Stomach (tissue), 9 donors: ENCODE data around the gene WNT3A. TPM values are rescaled to one million over a fixed set of nuclear protein-coding genes. Genes with fewer than 3 reads are reported as not detected.
"Not testable (repeated sequence)": the region's sequence is repeated elsewhere in the genome, so short reads cannot be mapped to it uniquely, and the experiment has no call there.

Experiments used
- DNase-seq, 2 donors: peaks; one replicate each; pipeline versions ENCODE4 v3.0.0 to v3.0.0-alpha.2; 2013 to 2019
- H3K27ac ChIP-seq, 5 donors: fragments of 200-600 bp in 4 of 5; sonication (generic) in 4 of 5; one replicate each; pipeline ENCODE4 v1.5.1; 2013 to 2019; ENCODE audit warnings: mild to moderate bottlenecking in 1 of 5, moderate library complexity in 1 of 5
- H3K27me3 ChIP-seq, 3 donors: fragments of 200-600 bp; sonication (generic); one replicate each; pipeline ENCODE4 v1.5.1; 2017 to 2019; ENCODE audit warnings: mixed run types in 1 of 3
- H3K36me3 ChIP-seq, 4 donors: fragments of 200-600 bp; sonication (generic); 1 replicate in 3 of 4; 2 replicates in 1 of 4; pipeline ENCODE4 v1.5.1; 2016 to 2019
- H3K4me1 ChIP-seq, 4 donors: fragments of 200-600 bp; sonication (generic); one replicate each; pipeline ENCODE4 v1.5.1; 2016 to 2019
- H3K4me3 ChIP-seq, 4 donors: fragments of 200-600 bp; sonication (generic) in 3 of 4; one replicate each; pipeline ENCODE4 v1.5.1; 2016 to 2019; ENCODE audit warnings: mild to moderate bottlenecking in 1 of 4
- H3K9me3 ChIP-seq, 4 donors: fragments of 200-600 bp; sonication (generic); one replicate each; pipeline ENCODE4 v1.5.1; 2016 to 2019
- POLR2A ChIP-seq, 4 donors: fragments of 450-650 bp; IDR thresholded peaks; one replicate each; pipeline ENCODE4 v1.6.1; 2016; ENCODE audit warnings: antibody characterized with exemption in 4 of 4, control low read depth in 2 of 4, mild to moderate bottlenecking in 1 of 4, moderate library complexity in 1 of 4
- POLR2AphosphoS5 ChIP-seq, 3 donors: sonication (generic); formaldehyde crosslinking; IDR thresholded peaks; one replicate each; pipeline ENCODE4 v1.6.1; 2016; ENCODE audit warnings: antibody characterized with exemption in 3 of 3
- WGBS, 5 donors: extraction: QIAGEN DNeasy Blood & Tissue Kit in 3 of 5; methylation state at CpG; one replicate each; pipeline versions ENCODE4 v1.1.5 to v1.1.7; 2013 to 2018; 5-methylcytosine and 5-hydroxymethylcytosine counted together
- intact Hi-C: fragments of 100-400 bp; cut with DNase I; formaldehyde crosslinking; loops from one replicate; pipeline ENCODE4 v1.15.1; 2023; ENCODE audit warnings: low total_unique reads
- polyA plus RNA-seq, 3 donors: library from polyadenylated mRNA; stranded (reverse); fragments of 200-250 nt; gene quantifications; one replicate each; pipeline ENCODE4 v1.2.3, GENCODE V29; 2013
- total RNA-seq, 5 donors: library from RNA; depleted of rRNA; stranded (reverse); fragments of >200 nt; gene quantifications; one replicate each; pipeline versions ENCODE4 v1.1.0 to v1.2.3, GENCODE V29; 2014 to 2016
- TF ChIP-seq, protein P1 (sequence below), 7 experiments: fragments of 450-650 bp in 4 of 7; fragments of 200-600 bp in 3 of 7; sonication (generic) in 3 of 7; IDR thresholded peaks; one replicate each; pipeline ENCODE4 v1.5.1; 2016 to 2019; ENCODE audit warnings: antibody characterized with exemption in 7 of 7, control low read depth in 2 of 7, mild to moderate bottlenecking in 1 of 7
- donor health status: healthy with polysubstance abuse.
- donor health status: Bipolar disorder and iron deficiency.
- donor health status: healthy.

The WNT3A gene
- total and polyA plus RNA-seq, 8 donors = 0.31 to 0.90 TPM; not detected in 6

DNA sequence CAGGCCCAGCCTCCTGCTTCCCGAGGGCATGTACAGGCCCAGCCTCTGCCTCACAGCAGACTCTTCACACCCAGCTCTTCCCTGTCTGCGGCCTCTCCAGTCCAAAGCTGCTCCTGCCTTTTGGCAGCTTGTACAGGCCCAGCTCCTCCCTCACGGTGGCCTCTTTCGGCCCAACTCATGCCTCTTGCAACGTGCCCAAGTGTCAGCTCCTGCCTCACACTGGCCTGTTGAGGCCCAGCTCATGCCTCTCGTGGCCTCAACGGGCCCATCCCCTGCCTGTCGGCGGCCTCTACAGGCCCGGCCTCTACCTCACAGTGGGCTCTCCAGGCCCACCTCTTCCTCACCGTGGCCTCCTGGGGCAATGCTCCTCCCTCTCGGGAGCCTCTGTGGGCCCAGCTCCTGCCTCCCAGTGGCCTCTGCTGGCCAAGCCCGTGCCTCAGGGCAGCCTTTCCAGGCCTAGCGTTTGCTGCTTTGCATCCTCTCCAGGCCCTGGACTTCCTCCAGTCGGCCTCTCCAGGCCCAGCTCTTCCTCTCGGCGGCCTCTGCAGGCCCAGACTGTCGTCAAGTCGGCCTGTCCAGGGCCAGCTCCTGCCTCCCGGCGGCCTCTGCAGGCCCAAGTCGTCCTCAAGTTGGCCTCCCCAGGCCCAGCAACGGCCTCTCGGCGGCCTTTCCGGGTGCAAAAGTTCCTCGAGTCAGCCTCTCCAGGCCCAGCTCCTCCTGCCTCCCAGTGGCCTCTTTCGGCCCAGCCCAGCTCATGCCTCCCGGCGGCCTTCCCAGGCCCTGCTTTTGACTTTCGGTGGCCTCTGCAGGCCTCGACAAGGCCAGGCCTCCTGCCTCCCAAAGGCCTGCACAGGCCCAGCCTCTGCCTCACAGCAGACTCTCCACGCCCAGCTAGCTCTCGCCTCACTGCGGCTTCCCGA lies 36.5 kb upstream of the WNT3A start:
- H3K9me3 ChIP-seq, H3K4me1 ChIP-seq, H3K36me3 ChIP-seq, DNase-seq, H3K27me3 ChIP-seq, intact Hi-C loops, H3K27ac ChIP-seq, H3K4me3 ChIP-seq: not testable (repeated sequence)
- 90 to 92% (median 90%) methylated on average over 33 to 36 of the region's 36 CpGs for WGBS, 5 donors

DNA sequence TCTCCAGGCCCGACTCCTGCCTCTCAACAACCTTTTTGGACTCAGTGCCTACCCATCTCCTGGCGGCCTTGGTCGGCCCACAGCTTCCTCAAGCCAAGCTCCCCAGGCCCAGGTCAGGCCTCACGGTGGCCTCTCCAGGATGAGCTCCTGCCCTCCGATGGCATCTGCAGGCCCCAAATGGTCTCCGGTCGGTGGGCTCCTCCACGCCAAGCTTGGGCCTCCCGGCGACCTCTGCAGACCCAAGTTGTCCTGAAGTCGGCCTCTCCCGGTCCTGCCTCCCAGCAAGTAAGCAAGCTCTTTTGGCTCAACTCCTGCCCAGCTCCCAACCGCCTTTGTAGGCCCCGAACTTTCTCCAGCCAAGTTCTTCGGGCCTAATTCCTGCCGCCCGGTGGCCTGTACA lies 35.6 kb upstream of the WNT3A start:
- H3K36me3 ChIP-seq, H3K4me1 ChIP-seq, H3K9me3 ChIP-seq, H3K27me3 ChIP-seq, H3K27ac ChIP-seq, H3K4me3 ChIP-seq, DNase-seq, intact Hi-C loops: not testable (repeated sequence)
- WGBS, 5 donors = 95 to 100% (median 98%) methylated on average over 5 to 12 of the region's 17 CpGs

DNA sequence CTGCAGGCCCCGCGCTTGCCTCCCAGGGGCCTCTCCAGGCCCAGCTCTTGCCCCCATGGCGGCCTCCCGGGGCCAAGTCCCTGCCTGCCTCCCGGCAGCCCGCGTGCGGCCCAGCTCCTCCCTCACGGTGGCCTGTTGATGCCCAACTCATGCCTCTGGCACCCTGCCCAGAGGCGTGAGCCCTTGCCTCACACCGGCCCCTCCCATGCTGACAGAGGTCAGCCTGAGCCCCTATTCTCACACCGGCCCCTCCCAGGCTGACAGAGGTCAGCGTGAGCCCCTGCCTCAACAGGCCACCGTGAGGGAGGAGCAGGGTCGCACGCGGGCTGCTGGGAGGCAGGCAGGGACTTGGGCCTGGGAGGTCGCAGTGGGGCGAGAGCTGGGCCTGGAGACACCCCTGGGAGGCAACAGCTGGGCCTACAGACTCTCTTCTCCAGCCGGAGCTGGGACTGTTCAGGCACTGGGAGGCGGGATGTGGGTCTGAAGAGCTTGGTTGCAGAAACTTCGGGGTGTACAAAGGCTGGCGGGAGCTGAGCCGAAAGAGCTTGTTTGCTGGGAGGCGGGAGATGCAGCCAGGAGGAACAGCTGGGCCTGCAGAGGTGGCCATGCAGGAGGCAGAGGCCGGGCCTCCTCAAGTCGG lies 35.0 kb upstream of the WNT3A start:
- H3K27ac ChIP-seq, intact Hi-C loops, H3K4me3 ChIP-seq, H3K4me1 ChIP-seq, H3K9me3 ChIP-seq, H3K36me3 ChIP-seq, DNase-seq, H3K27me3 ChIP-seq: not testable (repeated sequence)
- 72 to 92% (median 85%) methylated on average over 16 to 22 of the region's 27 CpGs for WGBS, 5 donors

DNA sequence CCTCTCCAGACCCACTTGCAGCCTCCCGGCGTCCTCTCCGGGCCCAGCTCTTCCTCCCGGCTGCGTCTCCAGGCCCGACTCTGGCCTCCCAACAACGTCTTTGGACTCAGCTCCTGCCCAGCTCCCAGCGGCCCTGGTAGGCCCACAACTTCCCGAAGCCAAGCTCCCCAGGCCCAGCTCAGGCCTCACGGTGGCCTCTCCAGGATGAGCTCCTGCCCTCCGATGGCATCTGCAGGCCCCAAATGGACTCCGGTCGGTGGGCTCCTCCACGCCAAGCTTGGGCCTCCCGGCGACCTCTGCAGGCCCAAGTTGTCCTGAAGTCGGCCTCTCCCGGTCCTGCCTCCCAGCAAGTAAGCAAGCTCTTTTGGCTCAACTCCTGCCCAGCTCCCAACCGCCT lies 34.5 kb upstream of the WNT3A start:
- H3K36me3 ChIP-seq, H3K27ac ChIP-seq, H3K4me3 ChIP-seq, intact Hi-C loops, H3K27me3 ChIP-seq, H3K4me1 ChIP-seq, DNase-seq, H3K9me3 ChIP-seq: not testable (repeated sequence)
- 86 to 100% (median 93%) methylated on average over 4 to 15 of the region's 19 CpGs for WGBS, 5 donors

DNA sequence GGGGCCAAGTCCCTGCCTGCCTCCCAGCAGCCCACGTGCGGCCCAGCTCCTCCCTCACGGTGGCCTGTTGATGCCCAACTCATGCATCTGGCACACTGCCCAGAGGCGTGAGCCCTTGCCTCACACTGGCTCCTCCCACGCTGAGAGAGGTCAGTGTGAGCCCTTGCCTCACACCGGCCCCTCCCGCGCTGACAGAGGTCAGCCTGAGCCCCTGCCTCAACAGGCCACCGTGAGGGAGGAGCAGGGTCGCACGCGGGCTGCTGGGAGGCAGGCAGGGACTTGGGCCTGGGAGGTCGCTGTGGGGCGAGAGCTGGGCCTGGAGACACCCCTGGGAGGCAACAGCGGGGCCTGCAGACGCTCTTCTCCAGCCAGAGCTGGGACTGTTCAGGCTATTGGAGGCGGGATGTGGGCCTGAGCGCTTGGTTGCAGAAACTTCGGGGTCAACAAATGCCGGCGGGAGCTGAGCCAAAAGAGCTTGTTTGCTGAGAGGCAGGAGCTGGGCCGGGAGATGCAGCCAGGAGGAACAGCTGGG lies 33.9 kb upstream of the WNT3A start:
- 68 to 87% (median 74%) methylated on average over 9 to 22 of the region's 22 CpGs for WGBS, 5 donors
- H3K27ac ChIP-seq, H3K27me3 ChIP-seq, intact Hi-C loops, H3K36me3 ChIP-seq, H3K9me3 ChIP-seq, H3K4me1 ChIP-seq, H3K4me3 ChIP-seq: not testable (repeated sequence)
- peak; percentile 42 to 78 for DNase-seq

DNA sequence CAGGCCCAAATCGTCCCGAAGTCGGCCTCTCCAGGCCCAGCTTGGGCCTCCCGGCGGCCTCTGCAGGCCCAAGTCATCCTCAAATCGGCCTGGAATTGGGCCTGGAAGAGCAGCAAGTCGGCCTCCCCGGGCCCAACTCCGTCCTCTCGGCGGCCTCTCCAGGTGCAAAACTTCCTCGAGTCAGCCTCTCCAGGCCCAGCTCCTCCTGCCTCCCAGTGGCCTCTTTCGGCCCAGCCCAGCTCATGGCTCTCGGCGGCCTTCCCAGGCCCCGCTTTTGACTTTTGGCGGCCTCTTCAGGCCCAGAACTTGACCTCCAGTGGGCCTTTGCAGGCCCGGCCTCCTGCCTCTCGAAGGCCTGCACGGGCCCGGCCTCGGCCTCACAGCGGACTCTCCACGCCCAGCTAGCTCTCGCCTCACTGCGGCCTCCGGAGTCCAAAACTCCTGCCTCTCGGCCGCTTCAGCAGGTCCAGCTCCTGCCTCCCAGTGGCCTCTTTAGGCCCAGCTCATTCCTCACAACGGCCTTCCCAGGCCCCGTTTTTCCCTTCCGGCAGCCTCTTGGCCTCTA lies 33.0 kb upstream of the WNT3A start:
- intact Hi-C loops, H3K4me3 ChIP-seq, H3K4me1 ChIP-seq, H3K27me3 ChIP-seq, H3K36me3 ChIP-seq, H3K9me3 ChIP-seq, H3K27ac ChIP-seq, DNase-seq: not testable (repeated sequence)
- 82 to 90% (median 89%) methylated on average over 15 to 32 of the region's 32 CpGs for WGBS, 5 donors

DNA sequence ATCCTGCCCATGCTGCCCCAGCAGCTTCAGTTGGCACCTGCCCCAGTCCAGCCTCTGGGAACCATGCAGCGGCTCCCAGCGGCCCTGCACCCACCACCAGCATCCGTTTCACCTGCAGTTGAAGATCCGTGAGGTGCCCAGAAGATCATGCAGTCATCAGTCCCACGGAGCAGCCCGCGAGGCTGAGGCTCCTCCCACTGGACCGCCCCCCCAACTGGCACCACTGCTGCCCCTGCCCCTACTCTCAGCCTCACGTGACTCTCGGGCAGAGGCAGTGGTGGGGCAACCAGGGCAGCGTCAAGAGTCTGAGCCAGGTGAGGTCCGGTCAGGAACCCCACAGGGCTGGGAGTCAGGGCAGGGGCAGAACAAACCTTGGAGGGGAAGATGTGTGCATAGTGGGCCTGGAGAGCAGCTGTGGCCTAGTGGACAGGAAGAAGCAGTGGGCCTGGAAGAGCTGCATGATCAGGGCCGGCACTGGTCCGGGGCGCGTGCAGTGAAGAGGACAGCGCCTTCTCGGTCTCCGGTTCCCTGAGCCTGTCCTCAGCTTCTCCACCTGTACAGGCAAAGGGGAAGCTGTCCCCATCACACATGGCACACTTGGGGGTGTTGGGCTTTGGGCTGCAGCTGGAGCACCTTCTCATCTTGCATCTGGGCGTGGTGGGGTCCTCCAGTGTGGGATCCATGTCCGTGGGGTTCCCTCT lies 31.1 kb upstream of the WNT3A start:
- DNase-seq, intact Hi-C loops, H3K36me3 ChIP-seq, H3K4me1 ChIP-seq, H3K27ac ChIP-seq, H3K27me3 ChIP-seq, H3K4me3 ChIP-seq, H3K9me3 ChIP-seq: not testable (repeated sequence)
- WGBS, 5 donors = 77 to 88% (median 82%) methylated on average over 2 to 17 of the region's 21 CpGs

DNA sequence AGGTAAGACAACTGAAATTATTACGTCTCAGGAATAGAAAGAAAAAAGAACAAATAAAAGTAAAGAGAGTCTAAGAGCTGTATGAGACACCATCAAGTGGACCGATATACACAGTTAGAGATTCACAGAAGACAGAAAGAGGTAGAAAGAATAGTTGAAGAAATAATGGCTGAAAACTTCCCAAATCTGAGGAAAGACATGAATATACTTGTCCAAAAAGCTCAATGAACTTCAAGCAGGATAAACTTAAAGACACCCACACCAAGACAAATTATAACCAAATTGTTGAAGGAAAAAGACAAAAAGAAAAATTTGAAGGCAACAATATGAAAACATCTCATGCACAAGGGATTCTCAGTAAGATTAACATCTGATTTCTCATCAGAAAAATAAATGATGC lies 19.6 kb upstream of the WNT3A start:
- Histone ChIP-seq H3K4me3 (no peak overlapping the region), H3K4me1 (no peaks in the 10 kb centered on the region), H3K9me3 (peaks cover 2 to 20% (median 15%) of the 10 kb centered on the region in 4 donors), H3K27ac (no peak overlapping the region), H3K36me3 (no peaks in the 10 kb centered on the region), H3K27me3 (peaks cover 0 to 9% (median 3%) of the 10 kb centered on the region in 3 donors)
- intact Hi-C loops = no loop called here
- DNase-seq = no peak
- TF ChIP-seq POLR2AphosphoS5 (IDR thresholded peaks at IDR 0.05) (no peak), POLR2A (IDR thresholded peaks at IDR 0.05) (no peak)
- TF ChIP-seq, protein P1, sequence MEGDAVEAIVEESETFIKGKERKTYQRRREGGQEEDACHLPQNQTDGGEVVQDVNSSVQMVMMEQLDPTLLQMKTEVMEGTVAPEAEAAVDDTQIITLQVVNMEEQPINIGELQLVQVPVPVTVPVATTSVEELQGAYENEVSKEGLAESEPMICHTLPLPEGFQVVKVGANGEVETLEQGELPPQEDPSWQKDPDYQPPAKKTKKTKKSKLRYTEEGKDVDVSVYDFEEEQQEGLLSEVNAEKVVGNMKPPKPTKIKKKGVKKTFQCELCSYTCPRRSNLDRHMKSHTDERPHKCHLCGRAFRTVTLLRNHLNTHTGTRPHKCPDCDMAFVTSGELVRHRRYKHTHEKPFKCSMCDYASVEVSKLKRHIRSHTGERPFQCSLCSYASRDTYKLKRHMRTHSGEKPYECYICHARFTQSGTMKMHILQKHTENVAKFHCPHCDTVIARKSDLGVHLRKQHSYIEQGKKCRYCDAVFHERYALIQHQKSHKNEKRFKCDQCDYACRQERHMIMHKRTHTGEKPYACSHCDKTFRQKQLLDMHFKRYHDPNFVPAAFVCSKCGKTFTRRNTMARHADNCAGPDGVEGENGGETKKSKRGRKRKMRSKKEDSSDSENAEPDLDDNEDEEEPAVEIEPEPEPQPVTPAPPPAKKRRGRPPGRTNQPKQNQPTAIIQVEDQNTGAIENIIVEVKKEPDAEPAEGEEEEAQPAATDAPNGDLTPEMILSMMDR (IDR thresholded peaks at IDR 0.05) = no peak
- 90 to 95% (median 94%) methylated on average over 2 of the region's 2 CpGs for WGBS, 5 donors
